ENCODE data around the gene ZRSR2. TPM values are rescaled to one million over a fixed set of nuclear protein-coding genes. Genes with fewer than 3 reads are reported as not detected.

The ZRSR2 gene
- total and polyA plus RNA-seq, 2 of the 8 experiments (the other 6 are each of a cell fraction or from before 2014, with no cell fraction given) = 3.9 to 6.9 TPM

- TF ChIP-seq POLR2AphosphoS5 (IDR thresholded peaks at IDR 0.05; ENCODE audit: low read depth, low read length) = no peak
- no peak for TF ChIP-seq CHD1 (IDR thresholded peaks at IDR 0.05; ENCODE audit: low read depth, low read length)
- 0 out of 3 replicates have a peak, but pooled peaks of 1 of the 2 experiments have one; percentile 53 for TF ChIP-seq POLR2A (IDR thresholded peaks at IDR 0.05; ENCODE audit: control extremely low read depth in 1 of 2, low read depth in 2 of 2, low read length in 2 of 2)
- TF ChIP-seq CBX5 (IDR thresholded peaks at IDR 0.05; ENCODE audit: low read depth, low read length) = no peak
- no peak for TF ChIP-seq BACH1 (IDR thresholded peaks at IDR 0.05; ENCODE audit: low read length)
- no peak for TF ChIP-seq BCL11A (IDR thresholded peaks at IDR 0.05; ENCODE audit: low read depth in 2 of 2, low read length in 2 of 2)
- TF ChIP-seq TAF1 (IDR thresholded peaks at IDR 0.05; ENCODE audit: low read depth, low read length) = peak; percentile 58; the same call in 1 of the 2 replicates
- peak; percentile 89 for TF ChIP-seq ASH2L (IDR thresholded peaks at IDR 0.05; ENCODE audit: low read length)
- no peak for TF ChIP-seq FOSL1 (IDR thresholded peaks at IDR 0.05; ENCODE audit: insufficient read depth, low read depth, low read length)
- TF ChIP-seq ATF3 (IDR thresholded peaks at IDR 0.05; ENCODE audit: insufficient read depth, low read depth, low read length) = no peak
- no peak for TF ChIP-seq KDM4A (IDR thresholded peaks at IDR 0.05; ENCODE audit: low read depth, low read length, severe bottlenecking)
- peak; percentile 91 for TF ChIP-seq YY1 (IDR thresholded peaks at IDR 0.05; ENCODE audit: low read depth, low read length)
- no peak for TF ChIP-seq RAD21 (IDR thresholded peaks at IDR 0.05 in 1 of 2, conservative IDR thresholded peaks at IDR 0.05 in 1 of 2; ENCODE audit: low read depth in 2 of 2, low read length in 2 of 2)
- peak; percentile 46 for TF ChIP-seq PHF8 (conservative IDR thresholded peaks at IDR 0.05; ENCODE audit: low read depth, low read length)
- TF ChIP-seq CTBP2 (IDR thresholded peaks at IDR 0.05; ENCODE audit: borderline replicate concordance, insufficient read depth, insufficient read length, low read length) = no peak
- no peak for TF ChIP-seq CBX8 (IDR thresholded peaks at IDR 0.05; ENCODE audit: borderline replicate concordance, low read depth, low read length)
- no peak for TF ChIP-seq NANOG (IDR thresholded peaks at IDR 0.05; ENCODE audit: insufficient read depth, low read depth, low read length, poor library complexity, severe bottlenecking)
- TF ChIP-seq RNF2 (IDR thresholded peaks at IDR 0.05; ENCODE audit: borderline replicate concordance, low read depth, low read length, missing control alignments, poor library complexity, severe bottlenecking) = no peak
- TF ChIP-seq RBBP5 (IDR thresholded peaks at IDR 0.05; ENCODE audit: borderline replicate concordance, low read depth, low read length) = peak; percentile 73; the same call in 1 of the 2 replicates
- no peak for TF ChIP-seq SAP30 (IDR thresholded peaks at IDR 0.05; ENCODE audit: insufficient read depth, insufficient replicate concordance, low read length)
- no peak for TF ChIP-seq HDAC2 (IDR thresholded peaks at IDR 0.05; ENCODE audit: borderline replicate concordance in 1 of 2, low read depth in 2 of 2, low read length in 2 of 2)
- TF ChIP-seq EGR1 (IDR thresholded peaks at IDR 0.05; ENCODE audit: borderline replicate concordance, low read depth, low read length) = no peak
These were observed at the start of gene ZRSR2 (continued) for GRCh38 chrX:15789979-15790768.

Measured in H1 (cell line).